ENCODE measurements around the gene AK8. TPM values are rescaled to one million over a fixed set of nuclear protein-coding genes. Genes with fewer than 3 reads are reported as not detected.

The AK8 gene
- total RNA-seq, 6 experiments from 2014 or later: 0.07 to 0.24 (median 0.12) TPM; not detected in 1

DNA sequence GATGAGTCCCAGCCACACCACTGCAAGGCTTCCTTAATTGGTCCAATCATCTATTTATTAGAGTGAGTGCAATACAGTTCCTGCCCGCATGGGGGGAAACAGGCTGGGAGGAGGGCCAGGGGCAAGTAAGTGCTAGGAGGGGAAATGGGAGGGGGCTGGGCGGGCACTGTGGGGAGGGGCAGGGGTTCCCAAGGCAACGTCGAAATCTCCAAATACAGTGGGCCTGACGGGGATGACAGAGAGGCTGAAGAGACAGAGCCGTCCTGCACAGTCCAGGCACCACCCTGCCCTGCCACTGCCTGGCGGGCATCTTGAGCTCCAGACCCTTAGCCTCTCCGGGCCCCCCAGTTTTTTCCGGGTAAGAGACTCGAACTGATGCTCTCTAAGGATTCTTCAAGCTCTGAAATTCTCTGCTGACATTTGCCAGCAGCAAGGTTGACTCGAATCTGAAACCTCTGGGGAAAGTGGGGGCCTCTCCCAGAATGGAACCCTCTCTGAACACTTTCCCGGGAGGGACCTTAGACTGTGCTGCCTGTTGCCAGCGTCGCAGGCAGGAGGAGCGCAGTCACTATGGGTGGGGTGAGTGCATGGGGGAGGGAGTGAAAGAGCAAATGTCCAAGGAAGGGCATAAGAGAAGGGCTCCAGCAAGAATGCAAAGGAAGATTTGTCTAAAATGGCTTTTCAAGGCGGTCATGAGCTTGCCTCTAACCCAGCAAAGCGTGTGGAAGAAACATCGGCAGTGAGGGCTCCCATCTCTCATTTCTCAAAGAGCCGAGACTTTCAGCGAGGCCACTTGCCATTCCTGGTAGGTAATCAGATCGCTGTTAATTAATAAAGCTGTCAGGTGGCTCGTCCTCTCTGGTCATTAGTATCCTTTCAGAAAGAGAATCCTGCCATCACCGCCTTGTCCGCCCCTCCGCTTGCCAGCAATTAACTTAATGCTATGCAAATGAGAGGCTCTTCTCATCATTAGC is 108.9 kb downstream of the AK8 start:
- peak overlapping the region; percentile 99 for H3K4me3 Mint-ChIP-seq
- H3K9me3 Mint-ChIP-seq: peaks cover 7% of the 10 kb centered on the region
- H3K36me3 Mint-ChIP-seq (ENCODE audit: low read depth): no peaks in the 10 kb centered on the region
- H3K27ac Mint-ChIP-seq: peak overlapping the region; percentile 94
- DNase-seq: peak; percentile 38
- peaks cover 6% of the 10 kb centered on the region; the same call in 1 of the 2 replicates for H3K4me1 Mint-ChIP-seq (ENCODE audit: low read depth)
- H3K27me3 Mint-ChIP-seq (ENCODE audit: insufficient read depth): peaks cover 17% of the 10 kb centered on the region
- TF ChIP-seq, protein P1, sequence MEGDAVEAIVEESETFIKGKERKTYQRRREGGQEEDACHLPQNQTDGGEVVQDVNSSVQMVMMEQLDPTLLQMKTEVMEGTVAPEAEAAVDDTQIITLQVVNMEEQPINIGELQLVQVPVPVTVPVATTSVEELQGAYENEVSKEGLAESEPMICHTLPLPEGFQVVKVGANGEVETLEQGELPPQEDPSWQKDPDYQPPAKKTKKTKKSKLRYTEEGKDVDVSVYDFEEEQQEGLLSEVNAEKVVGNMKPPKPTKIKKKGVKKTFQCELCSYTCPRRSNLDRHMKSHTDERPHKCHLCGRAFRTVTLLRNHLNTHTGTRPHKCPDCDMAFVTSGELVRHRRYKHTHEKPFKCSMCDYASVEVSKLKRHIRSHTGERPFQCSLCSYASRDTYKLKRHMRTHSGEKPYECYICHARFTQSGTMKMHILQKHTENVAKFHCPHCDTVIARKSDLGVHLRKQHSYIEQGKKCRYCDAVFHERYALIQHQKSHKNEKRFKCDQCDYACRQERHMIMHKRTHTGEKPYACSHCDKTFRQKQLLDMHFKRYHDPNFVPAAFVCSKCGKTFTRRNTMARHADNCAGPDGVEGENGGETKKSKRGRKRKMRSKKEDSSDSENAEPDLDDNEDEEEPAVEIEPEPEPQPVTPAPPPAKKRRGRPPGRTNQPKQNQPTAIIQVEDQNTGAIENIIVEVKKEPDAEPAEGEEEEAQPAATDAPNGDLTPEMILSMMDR (IDR thresholded peaks at IDR 0.05): peak; percentile 74

DNA sequence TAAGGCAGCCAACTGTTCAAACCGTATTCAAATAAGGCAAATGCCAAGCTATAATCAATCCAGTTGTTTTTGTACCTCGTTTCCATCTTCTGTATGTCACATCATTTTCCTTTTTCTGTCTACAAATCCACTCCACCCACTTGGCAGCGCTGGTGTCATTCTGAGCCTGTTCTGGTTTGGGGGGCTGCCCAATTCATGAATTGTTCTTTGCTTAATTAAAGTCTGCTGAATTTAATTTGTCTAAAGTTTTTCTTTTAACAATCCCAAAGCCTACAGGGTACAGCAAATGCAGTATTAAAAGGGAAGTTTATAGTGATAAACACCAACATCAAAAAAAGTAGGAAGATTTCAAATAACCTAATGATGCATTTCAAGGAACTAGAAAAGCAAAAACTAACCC is 114.5 kb downstream of the AK8 start:
- H3K4me1 Mint-ChIP-seq (ENCODE audit: low read depth): no peaks in the 10 kb centered on the region
- peaks cover 36% of the 10 kb centered on the region for H3K27me3 Mint-ChIP-seq (ENCODE audit: insufficient read depth)
- DNase-seq: no peak
- H3K4me3 Mint-ChIP-seq: no peak overlapping the region
- H3K27ac Mint-ChIP-seq: no peak overlapping the region
- no peaks in the 10 kb centered on the region for H3K9me3 Mint-ChIP-seq
- TF ChIP-seq, protein P1 (IDR thresholded peaks at IDR 0.05): no peak
- H3K36me3 Mint-ChIP-seq (ENCODE audit: low read depth): no peaks in the 10 kb centered on the region

DNA sequence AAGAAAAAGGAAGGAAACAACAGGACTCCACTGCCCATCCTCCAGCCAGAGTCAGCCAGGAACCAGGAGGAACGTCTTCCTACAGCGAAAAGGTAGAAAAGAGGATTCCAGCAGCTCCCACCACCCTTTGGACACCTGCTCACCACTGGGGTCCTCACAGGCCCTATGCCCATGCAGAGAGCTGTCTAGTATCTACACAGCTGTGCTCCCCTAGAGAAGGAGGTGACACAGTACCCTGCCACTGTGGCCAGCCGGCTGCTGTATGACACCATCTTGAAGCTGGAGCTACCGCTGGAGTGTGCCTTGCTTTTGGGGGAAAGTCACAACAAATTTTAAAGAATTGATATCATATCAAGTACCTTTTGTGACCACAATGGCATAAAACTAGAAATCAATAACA is 115.2 kb downstream of the AK8 start:
- TF ChIP-seq, protein P1 (IDR thresholded peaks at IDR 0.05): no peak
- Mint-ChIP-seq H3K4me1 (ENCODE audit: low read depth) (no peaks in the 10 kb centered on the region), H3K36me3 (ENCODE audit: low read depth) (no peaks in the 10 kb centered on the region), H3K9me3 (no peaks in the 10 kb centered on the region), H3K27ac (no peak overlapping the region), H3K4me3 (no peak overlapping the region), H3K27me3 (ENCODE audit: insufficient read depth) (peaks cover 43% of the 10 kb centered on the region)
- no peak for DNase-seq

DNA sequence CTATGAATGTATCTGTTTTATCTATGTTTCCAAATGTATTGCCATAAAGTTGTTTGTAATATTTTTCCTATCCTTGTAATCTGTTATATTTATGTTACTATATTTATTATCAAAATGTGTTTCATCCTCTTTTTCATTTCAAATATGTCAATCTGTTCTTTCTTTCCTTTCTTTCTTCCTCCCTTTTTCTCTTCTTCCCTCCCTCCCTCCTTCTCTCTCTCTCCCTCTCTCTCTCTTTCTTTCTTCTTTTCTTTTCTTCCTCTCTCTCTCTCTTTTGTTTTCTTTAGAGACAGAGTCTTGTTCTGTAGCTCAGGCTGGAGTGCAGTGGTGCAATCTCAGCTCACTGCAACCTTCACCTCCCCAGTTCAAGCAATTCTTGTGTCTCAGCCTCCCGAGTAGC is 116.5 kb downstream of the AK8 start:
- no peak for DNase-seq
- no peak overlapping the region for H3K27ac Mint-ChIP-seq
- TF ChIP-seq, protein P1 (IDR thresholded peaks at IDR 0.05): no peak
- peaks cover 50% of the 10 kb centered on the region for H3K27me3 Mint-ChIP-seq (ENCODE audit: insufficient read depth)
- H3K9me3 Mint-ChIP-seq: no peaks in the 10 kb centered on the region
- no peaks in the 10 kb centered on the region for H3K4me1 Mint-ChIP-seq (ENCODE audit: low read depth)
- H3K36me3 Mint-ChIP-seq (ENCODE audit: low read depth): no peaks in the 10 kb centered on the region
- no peak overlapping the region for H3K4me3 Mint-ChIP-seq

DNA sequence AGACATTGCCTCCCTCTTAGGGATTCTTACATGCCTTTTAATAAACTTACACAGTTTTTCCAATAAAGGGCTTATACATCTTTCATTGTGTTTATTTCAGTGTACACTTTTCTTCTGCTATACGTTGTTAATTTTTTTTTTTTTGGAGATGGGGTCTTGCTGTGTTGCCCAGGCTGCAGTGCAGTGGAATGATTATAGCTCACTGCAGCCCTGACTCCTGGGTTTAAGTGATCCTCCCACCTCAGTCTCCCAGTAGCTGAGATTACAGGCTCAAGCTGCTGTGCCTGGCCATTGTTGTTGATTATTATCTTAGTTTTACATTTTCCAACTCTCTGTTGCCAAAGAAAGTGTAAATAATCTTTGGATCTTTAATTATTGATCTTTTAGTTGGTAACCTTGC is 118.0 kb downstream of the AK8 start:
- TF ChIP-seq, protein P1 (IDR thresholded peaks at IDR 0.05): no peak
- Mint-ChIP-seq H3K27me3 (ENCODE audit: insufficient read depth) (peaks cover 56% of the 10 kb centered on the region), H3K36me3 (ENCODE audit: low read depth) (no peaks in the 10 kb centered on the region), H3K4me3 (no peak overlapping the region), H3K4me1 (ENCODE audit: low read depth) (no peaks in the 10 kb centered on the region), H3K9me3 (no peaks in the 10 kb centered on the region), H3K27ac (no peak overlapping the region)
- DNase-seq: no peak
